HG03520 (cell line): ENCODE measurements around the gene SFRP4.

ENCODE experiments used
- ATAC-seq: cut with Tn5 transposase; IDR thresholded peaks from one replicate; pipeline ENCODE4 v1.9.1; 2021; ENCODE audit warnings: mild to moderate bottlenecking, moderate library complexity; ENCODE audit not compliant: unreplicated experiment

The SFRP4 gene

DNA sequence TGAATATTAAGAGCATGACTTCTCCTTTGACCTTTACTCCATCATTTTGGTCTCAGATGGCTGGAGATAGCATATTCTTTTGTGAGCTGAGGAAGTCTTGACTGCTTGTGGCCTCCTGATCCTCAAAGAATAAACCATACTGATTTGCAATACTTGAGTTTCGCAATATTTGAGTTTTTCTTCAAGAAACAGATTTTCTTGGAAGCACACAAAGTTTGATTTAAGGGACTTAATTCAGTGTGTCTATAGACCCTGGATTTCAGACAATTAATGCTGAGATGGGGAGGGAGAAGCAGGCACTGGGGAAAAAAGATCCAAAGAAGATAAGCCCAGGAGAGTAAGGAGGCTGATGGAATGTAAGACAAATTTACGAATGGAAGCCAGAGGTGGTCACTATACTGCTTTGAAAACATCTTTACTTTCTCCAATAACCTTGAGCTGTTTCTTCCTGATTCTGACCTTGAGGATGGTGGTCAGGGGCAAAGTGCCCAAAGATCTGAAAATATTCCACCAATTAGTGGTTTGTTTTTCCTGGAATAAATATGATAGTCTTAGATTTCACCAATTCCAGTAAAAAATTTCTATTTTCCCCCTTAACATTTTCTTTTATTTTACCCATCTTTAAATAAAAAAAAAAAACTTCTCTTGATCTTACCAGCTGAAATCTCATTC is 11.3 kb upstream of the SFRP4 start:
- no peak for ATAC-seq

DNA sequence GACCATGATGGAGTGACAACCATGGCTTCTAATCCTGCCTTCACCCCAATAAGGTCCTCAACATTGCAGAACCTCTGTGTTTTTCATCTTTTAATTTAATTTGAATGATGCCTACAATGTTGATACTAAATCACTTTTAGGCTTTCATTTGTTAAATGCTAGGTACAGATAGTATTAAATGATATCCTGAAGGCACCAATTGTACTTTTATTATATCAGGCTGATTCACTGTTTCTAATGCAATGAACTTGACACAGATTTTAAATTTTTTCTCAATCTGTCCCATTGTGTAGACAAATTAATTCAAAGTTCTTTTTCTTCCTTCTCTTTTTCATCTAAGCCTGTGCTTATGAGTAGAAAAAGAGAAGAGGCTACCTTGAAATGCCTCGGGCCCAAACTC is 9.0 kb upstream of the SFRP4 start:
- ATAC-seq: no peak

DNA sequence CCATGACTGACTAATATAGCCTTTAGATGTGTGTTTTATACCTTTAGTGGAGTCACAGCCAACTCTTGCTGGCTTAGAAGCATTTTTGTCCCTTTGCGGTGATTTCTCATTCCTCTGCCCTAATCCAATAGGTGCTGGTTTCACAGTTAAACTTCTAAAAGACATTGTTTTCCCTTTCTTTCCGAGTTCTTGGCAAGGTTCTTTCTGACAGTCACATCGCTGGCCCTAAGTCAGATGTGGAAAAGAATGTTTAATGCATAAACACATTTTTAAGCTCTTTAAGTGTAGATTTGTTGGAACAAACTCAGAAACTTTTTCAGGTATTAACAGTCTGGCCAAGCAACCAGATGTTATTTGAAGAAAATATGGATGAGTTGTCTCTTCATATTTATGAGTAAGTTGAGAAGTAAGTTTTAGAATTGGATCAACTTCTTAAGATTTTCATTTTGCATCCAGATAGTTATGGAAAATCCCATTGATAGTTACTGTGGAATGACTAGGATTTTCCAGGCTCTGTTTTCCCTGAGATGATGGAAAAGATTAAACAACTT is 7.9 kb upstream of the SFRP4 start:
- ATAC-seq: no peak

DNA sequence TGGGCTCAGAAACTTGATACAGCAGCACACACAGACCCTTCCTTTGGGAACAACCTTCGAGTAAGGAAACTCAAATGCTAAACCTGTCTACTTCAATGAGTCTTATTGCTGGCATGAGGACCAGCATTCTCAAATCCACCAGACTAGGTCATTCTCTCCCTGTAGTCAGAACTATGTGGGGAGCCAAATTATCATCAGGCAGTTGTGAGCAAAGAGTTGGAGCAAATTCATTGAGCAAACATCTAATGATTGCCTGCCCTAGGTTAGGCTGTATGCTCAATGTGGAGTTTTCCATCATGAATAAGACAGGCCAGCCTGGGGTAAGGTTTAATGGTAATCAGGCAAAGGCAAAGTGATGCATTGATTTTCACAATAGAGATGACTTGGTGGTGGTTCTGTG is 7.4 kb upstream of the SFRP4 start:
- no peak for ATAC-seq

DNA sequence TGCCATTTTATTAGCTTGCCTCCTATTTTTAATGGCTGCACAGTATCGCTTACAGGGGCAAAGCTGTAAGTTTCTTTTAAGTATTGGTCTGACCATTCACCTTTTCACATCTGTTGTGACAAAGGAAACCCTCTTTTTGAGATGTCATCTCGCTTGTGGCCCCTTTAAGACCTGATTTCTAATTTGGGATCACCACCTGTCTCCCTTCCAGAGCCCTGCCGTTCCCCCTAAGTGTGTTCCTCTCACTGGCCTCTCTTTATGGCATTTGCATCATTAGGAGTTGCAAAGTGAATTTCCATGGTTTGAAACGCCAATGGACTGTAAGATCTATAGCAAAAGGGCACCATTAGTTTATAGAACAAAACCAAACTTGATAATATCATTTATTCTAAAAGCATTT is 5.3 kb upstream of the SFRP4 start:
- no peak for ATAC-seq

DNA sequence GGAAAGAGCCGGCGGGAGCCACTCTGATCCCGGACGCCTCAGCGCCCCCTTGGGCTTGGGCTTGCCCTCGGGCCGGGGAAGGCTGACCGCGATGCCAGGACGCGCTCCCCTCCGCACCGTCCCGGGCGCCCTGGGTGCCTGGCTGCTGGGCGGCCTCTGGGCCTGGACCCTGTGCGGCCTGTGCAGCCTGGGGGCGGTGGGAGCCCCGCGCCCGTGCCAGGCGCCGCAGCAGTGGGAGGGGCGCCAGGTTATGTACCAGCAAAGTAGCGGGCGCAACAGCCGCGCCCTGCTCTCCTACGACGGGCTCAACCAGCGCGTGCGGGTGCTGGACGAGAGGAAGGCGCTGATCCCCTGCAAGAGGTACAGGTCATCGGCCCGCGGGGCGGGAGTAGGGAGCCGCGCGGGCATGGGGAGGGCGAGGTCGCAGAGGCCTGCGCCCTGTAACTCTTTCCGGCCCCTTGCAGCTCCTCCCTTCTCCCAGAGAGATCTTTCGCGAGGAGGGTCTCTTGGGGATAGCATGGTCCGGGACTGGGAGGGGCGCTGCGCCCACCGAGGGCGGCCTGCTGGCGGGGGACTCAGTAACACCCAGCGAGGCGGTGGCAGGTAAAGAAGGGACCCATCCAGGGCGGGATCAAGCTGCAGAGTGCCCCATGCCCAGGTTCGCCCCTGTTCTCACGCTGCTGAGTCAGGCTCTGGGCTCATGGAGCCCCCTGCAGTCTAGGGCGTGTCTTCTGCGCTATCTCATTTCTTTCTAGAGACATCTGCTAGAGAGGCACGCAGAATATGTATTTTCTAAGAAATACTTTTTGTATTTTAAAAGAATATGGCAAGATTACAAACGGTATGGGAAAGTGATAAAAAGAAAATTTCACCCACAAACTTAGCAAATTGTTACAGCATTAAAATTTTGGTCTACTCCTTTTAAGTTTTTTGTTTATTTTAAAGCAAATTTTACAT is 4.5 kb upstream of the SFRP4 start:
- peak; percentile 19 for ATAC-seq

DNA sequence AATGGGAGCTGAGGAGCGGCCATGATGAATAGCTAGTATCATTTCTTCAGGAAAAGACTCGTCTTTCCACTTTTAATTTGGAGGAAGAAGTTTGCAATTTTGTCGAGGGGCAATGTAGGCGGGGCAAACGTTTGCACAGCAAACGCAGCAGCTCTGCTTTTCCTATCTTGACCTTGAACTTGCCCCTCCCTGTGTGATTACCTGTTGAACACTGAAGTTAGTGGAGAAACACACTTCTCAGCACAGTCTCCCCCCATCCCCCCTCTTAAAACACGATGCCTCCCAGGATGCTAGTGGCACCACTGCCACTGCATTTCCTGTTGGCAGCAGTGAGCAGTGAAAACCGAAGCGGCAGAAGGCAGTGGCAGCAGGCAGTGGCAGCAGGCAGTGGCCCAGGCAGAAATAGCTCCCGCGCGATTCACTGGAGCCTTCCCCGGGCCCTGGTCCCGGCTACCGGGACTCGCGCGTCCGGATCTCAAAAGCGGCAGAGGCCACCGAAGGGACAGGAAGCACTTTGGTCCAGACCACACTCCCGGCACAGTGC is 3.8 kb upstream of the SFRP4 start, which contains the start of gene EPDR1:
EPDR1 (plus strand) TSS at position 336 of the 544 bp plus-strand sequence. CDS start 300 bp downstream, outside the sequence.
- peak; percentile 31 for ATAC-seq

DNA sequence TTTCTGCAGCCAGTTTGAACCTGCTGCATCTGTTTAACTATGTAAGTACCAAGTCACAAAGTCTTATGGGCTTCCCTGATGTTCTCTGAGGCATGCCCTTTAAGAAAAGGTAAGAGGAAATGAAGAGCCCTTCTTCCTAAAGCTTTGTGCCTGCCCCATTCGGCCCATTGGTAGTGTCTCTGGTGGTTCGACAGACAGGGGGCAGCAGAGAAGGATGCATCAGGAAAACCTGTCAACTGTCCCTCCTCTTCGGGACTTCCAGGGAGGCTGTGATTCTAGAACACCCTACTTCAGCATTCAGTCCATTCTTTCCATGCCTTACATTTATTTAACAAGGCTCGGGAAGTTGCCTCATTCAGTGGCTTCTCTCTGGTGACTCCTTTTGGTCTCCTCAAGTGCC is 1.9 kb upstream of the SFRP4 start:
- no peak for ATAC-seq

DNA sequence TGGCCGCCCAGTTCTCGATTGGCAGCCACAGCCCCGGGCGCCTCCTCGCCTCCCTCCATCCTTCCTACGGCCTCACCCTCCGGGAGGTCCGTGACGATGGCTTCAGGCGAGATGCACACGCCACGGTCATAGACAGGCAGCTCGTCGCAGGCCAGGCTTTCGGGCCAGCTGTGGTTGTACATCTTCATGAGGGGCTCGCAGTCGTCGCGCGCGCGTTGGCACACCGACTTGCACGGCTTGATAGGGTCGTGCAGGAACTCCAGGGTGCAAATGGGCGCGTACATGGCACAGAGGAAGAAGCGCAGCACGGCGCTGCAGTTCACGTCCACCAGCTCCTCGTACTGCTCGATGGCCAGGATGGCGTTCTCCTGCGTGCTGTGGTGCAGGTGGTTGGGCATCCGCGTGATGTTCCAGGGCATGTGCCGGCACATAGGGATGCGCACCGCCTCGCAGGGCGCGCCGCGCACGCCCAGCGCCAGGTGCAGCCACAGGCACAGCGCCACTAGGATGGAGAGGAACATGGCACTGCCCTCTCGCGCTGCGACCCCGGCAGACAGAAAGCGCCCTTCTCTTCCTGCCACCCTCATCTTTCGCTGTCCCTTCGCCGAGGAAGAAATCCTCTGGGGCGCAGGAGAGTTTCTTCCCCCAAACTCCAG is 472 bp downstream of the SFRP4 start:
- ATAC-seq: no peak

DNA sequence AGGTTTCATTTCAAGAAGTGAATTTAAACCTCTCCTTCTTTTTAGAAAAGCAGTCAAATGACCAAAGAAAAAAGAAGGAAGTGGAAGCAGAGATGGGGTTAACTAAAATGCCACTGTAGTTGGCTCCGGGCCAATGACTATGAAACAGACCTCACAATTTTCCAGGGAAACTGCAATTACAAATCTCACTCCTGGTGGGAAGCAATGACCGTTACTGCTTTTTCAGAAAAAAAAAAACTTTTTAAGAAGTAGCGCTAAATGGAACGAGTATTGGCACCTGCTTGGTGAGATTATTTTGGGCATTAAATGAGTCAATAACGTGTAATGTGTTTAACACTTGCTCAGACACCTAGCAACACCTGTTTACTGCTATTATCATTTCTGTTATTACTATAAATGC is 1.2 kb downstream of the SFRP4 start:
- peak; percentile 44 for ATAC-seq

DNA sequence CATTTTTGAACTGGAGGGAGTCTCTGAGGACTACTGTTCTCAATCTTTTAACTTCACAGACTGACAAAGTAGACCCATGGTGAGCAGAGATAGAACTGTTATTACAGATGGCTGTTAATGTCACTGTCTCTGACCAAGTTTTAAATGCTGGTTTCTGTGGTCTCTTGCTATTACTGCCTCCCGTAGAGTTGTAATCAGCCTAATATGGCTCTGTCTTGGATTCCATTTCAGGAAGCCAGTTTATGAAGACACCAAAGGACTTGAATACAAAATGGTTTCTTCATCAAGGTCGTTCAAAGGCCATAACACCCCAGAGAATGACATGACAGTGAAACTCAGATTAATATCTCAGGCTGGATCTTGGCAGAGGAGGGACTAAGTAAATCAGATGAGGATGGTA is 3.9 kb downstream of the SFRP4 start:
- ATAC-seq: no peak

DNA sequence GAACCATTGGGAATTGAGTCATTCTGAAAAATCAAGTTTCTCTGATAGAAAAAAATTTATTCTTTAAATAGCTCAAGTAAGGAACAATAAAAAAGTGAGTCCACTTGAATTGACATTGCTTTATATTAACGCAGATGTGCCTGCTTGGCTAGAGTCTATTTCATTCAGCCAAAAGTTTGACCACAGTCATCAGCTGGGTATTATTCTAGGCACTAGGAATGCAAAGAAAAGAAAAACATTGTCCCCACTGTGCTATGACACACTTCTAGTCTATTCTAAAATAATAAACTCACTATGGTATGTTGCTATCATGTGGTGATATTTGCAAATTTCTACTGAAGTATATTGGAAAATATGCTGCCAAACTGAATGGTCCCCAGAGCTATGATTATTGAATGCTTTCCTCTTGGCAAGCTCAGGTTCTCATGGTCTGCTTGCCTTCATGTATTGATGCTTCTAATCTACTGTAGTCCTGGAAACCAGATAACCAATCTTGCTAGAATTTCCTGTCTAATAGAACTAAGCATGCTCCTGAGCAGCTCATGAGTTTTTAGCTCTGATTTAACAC is 8.3 kb downstream of the SFRP4 start:
- ATAC-seq: no peak

DNA sequence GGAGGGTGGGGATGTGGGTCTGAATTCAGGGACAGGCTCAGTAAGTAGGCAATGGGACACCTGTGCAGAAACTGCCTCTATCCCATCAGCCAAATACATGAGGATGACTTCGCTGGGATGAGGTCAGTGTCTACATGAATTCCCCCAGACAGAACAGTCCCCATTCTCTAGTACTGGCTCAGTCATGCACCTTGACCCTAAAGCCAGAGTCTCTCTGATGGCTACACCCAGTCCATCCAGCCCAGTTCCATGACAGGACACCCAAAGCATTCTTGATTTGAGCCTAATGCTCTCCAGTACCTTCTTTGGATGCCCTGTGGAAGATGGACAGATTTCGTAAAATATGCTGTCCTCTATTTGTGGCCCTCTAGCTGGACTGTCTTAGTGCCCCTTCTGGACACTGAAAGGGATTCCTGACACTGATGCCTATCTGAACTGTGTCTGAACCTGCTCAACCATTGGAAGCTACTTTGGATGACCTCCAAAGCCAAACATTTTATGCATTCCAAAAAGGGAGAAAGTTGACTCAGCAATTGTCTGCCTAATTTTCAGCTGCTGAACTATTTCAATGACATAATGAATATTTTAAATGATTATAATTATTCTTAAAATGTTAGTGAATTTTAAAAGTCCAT is 14.6 kb downstream of the SFRP4 start:
- no peak for ATAC-seq

DNA sequence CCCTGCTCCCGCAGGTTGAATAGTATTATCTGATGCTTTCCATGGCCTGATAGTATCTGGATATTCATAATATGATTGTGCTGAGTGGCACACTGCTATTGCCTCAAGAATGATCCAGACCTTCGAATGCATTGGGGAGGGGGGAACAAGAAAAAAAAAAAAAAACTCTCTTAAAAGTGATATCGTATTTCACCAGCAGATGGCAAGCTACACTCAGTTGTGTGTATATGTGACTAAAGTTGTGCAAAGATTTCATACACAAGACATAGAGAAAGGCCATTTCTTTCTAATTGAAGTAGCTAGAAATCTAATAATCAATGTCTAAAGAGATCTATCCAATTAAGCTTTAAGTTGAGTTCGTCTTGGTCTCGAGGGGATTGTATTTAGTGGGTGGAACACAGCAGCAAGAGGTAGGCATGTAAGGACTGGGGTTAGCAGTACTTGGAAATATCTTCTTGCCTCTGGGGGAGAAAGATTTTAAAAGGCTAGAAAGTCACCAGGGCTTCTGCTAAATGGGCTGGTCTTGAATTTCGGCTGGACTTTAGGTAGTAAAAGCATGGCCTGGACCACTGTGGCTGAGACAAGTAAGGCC is 15.3 kb downstream of the SFRP4 start:
- peak; percentile 48 for ATAC-seq

DNA sequence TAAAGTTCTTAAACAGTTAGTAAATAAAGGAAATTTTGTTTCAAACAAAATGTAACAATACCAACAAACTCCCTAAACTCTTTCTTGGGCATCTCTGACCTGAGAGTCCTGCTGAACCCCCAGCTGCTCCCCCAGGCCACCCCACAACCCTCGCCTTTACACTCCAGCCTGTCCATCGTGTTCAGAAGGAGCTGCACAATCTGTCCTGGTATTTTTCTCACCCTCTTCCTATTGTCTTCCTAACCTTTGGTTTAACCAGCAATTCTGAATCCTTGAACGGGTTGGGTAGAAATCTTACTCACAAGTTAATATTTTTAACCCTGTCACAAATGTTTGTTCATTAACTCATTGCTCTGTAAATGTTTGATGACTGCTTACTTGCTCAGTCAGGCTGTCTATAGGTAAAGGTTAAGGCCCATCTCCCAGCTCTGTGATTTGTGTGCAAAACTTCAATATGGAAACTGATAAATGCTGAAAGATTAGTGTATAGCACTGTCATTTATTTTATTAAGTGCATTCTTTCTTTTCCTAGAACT is 16.8 kb downstream of the SFRP4 start:
- ATAC-seq: no peak

DNA sequence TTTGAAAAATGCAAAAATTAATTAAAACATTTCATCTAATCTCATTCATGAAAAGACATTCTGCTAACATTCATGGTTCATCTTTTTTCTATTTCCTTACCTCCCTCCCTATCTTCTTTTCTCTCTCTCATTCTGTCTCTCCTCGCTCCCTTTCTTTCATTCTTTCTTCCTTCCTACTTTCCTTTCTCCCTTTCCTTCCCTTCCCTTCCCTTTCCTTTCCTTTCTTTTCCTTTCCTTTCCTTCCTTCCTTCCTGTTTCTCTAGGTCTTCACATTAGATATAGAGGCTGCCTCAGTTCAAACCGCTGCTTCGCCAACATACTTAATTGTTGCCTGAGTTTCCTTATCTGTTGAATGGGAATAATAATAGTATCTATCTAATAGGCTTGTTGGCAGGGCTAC is 21.9 kb downstream of the SFRP4 start:
- ATAC-seq: no peak

DNA sequence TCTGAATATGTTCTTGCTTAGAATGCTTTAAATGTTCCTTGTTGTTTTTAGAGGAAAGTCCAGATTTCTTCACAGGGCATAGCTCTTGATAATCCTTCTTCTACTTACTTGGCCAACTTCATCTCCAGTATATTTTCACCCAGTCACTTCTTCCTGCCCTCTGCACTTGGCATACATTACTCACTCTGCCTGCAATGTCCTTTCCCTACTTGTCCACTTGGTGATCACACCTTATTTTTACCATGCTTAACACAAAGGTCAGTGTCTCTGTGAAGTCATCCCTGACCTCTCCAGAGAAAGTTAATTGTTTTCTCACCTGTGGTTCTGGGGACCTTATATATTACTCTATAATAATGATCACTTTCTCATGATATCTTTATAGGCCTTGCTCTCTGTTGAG is 23.3 kb downstream of the SFRP4 start:
- ATAC-seq: no peak

DNA sequence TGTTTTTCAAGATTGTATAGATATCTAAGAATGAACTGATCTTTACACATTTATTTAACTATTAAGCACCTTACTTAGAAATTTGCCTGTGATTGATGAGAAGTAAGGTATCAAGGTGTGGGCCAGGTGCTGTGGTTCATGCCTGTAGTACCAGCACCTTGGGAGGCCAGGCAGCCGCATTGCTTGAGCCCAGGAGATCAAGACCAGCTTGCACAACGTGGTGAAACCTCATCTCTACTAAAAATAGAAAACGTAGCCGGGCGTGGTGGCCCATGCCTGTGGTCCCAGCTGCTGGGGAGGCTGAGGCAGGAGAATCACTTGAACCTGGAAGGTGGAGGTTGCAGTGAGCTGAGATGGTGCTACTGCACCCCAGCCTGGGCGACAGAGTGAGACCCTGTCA is 34.5 kb downstream of the SFRP4 start:
- no peak for ATAC-seq
